ENCODE data around the gene INPP5A.

DNA sequence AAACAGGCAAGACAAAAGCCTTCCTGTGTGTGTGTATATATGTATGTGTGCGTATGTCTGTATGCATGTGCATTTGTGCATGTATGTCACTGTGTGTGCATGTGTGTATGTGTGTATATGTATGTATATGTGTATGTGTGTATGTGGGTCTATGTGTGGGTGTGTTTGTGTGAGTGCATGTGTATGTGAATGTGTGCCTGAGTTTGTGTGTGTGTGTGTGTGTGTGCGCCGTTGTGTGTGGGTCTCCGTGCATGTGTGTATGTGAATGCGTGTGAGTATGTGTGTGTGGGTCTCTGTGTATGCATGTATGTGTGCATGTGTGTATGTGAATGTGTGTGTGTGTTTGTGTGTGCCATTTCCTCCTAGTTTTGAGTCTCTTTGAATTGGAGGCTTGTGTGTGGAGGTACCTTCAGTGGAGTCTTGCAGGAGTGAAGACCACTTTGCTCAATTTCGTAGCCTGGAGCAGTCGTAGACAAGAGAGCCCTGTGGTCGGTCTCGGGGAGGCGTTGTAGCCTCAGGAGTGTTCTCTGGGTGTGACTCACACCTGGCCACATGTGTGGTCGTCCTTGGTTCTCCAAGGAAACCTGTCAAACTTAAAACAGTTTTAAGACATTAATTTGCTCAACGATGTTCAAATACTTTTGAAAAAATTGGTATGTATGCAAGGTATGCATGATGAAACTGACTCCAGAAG lies 28.1 kb downstream of the INPP5A start:
- TF ChIP-seq TCF7L2 (IDR thresholded peaks at IDR 0.05; ENCODE audit: borderline replicate concordance, extremely low read depth, insufficient read depth, insufficient read length), result no peak
- TF ChIP-seq, protein P1, sequence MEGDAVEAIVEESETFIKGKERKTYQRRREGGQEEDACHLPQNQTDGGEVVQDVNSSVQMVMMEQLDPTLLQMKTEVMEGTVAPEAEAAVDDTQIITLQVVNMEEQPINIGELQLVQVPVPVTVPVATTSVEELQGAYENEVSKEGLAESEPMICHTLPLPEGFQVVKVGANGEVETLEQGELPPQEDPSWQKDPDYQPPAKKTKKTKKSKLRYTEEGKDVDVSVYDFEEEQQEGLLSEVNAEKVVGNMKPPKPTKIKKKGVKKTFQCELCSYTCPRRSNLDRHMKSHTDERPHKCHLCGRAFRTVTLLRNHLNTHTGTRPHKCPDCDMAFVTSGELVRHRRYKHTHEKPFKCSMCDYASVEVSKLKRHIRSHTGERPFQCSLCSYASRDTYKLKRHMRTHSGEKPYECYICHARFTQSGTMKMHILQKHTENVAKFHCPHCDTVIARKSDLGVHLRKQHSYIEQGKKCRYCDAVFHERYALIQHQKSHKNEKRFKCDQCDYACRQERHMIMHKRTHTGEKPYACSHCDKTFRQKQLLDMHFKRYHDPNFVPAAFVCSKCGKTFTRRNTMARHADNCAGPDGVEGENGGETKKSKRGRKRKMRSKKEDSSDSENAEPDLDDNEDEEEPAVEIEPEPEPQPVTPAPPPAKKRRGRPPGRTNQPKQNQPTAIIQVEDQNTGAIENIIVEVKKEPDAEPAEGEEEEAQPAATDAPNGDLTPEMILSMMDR (IDR thresholded peaks at IDR 0.05 in 2 of 3, conservative IDR thresholded peaks at IDR 0.05 in 1 of 3; ENCODE audit: borderline replicate concordance in 1 of 3, insufficient read depth in 1 of 3, low read depth in 2 of 3, low read length in 2 of 3), result no peak
- no peak for TF ChIP-seq POLR2A (IDR thresholded peaks at IDR 0.05; ENCODE audit: borderline replicate concordance, extremely low read depth, insufficient read depth, insufficient read length)
- no peak for TF ChIP-seq RAD21 (IDR thresholded peaks at IDR 0.05; ENCODE audit: low read depth)
- TF ChIP-seq SIN3A (IDR thresholded peaks at IDR 0.05; ENCODE audit: low read depth), result no peak
- TF ChIP-seq, protein P2, sequence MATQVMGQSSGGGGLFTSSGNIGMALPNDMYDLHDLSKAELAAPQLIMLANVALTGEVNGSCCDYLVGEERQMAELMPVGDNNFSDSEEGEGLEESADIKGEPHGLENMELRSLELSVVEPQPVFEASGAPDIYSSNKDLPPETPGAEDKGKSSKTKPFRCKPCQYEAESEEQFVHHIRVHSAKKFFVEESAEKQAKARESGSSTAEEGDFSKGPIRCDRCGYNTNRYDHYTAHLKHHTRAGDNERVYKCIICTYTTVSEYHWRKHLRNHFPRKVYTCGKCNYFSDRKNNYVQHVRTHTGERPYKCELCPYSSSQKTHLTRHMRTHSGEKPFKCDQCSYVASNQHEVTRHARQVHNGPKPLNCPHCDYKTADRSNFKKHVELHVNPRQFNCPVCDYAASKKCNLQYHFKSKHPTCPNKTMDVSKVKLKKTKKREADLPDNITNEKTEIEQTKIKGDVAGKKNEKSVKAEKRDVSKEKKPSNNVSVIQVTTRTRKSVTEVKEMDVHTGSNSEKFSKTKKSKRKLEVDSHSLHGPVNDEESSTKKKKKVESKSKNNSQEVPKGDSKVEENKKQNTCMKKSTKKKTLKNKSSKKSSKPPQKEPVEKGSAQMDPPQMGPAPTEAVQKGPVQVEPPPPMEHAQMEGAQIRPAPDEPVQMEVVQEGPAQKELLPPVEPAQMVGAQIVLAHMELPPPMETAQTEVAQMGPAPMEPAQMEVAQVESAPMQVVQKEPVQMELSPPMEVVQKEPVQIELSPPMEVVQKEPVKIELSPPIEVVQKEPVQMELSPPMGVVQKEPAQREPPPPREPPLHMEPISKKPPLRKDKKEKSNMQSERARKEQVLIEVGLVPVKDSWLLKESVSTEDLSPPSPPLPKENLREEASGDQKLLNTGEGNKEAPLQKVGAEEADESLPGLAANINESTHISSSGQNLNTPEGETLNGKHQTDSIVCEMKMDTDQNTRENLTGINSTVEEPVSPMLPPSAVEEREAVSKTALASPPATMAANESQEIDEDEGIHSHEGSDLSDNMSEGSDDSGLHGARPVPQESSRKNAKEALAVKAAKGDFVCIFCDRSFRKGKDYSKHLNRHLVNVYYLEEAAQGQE (IDR thresholded peaks at IDR 0.05; ENCODE audit: low read depth), result no peak
- TF ChIP-seq JUND (IDR thresholded peaks at IDR 0.05), result no peak
- no peak for TF ChIP-seq POLR2AphosphoS5 (IDR thresholded peaks at IDR 0.05; ENCODE audit: low read depth, low read length)
- TF ChIP-seq SRF (IDR thresholded peaks at IDR 0.05; ENCODE audit: low read depth), result no peak
- TF ChIP-seq, protein P3, sequence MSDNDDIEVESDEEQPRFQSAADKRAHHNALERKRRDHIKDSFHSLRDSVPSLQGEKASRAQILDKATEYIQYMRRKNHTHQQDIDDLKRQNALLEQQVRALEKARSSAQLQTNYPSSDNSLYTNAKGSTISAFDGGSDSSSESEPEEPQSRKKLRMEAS (IDR thresholded peaks at IDR 0.05), result no peak
- no peak for TF ChIP-seq EZH2phosphoT487 (IDR thresholded peaks at IDR 0.05; ENCODE audit: borderline replicate concordance)
- no peak for TF ChIP-seq EGR1 (IDR thresholded peaks at IDR 0.05; ENCODE audit: low read depth)
- TF ChIP-seq ZNF274 (IDR thresholded peaks at IDR 0.05; ENCODE audit: low read depth, low read length), result no peak
- no peak for TF ChIP-seq CEBPB (IDR thresholded peaks at IDR 0.05; ENCODE audit: low read depth)
